Activated effector memory CD4-positive, alpha-beta T cell treated with anti-CD3 and anti-CD28 coated beads, Interleukin-2, amount 50 U/mL, for 16 hours (primary cell): ENCODE data around the gene ADCY3.
"Not testable (repeated sequence)": the region's sequence is repeated elsewhere in the genome, so short reads cannot be mapped to it uniquely, and the experiment has no call there.

Experiments
- DNase-seq: peaks from one replicate; pipeline ENCODE4 v3.0.0-alpha.2; 2020

The ADCY3 gene

GRCh38 chr2:24842081-24843050 is 77.7 kb downstream of the ADCY3 start:
- no peak for DNase-seq

DNA sequence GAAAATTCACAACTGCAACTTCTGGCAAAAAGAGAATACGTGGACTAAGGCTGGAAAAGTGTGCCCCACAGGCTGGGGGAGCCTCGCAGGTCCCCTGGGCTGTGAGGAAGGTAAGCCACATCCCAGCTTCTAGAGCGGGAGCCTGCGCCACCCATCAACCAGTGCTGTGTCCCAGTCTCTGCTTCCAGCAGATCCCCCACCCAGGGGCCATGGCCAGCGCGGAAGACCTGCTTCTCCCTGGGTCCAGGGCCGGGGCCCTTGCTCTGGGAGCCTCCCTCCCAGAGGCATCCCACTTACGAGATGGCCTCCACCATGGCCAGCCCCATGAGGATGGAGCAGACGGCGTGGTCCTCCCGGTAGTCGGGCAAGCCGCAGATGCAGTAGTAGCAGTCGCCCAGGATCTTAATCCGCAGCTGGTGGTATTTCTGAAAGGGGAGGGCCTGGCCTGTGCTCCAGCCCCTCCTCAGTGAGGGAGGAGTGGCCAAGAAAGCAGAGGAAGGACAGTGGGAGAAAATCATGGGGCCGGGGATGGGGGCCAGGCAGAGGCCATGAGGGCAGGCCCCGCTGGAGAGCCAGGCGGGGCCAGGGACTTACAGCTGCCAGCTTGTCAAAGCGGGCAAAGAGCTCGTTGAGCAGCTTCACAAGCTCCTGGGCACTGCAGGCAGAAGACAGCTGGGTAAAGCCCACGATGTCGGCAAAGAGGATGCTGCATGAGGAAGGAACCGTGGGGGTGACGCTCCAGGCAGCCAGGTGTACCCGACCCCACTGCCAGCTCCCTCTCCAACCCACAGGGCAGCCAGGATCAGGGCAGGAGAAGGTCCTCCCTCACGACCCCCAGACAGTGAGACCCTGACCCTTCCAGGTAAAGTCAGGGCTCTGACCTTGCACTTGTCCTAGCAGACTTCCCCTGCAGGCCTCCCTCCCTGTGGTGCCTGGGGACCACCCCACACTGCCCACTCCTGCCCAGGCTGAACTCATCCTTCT is 78.8 kb downstream of the ADCY3 start:
- no peak for DNase-seq

DNA sequence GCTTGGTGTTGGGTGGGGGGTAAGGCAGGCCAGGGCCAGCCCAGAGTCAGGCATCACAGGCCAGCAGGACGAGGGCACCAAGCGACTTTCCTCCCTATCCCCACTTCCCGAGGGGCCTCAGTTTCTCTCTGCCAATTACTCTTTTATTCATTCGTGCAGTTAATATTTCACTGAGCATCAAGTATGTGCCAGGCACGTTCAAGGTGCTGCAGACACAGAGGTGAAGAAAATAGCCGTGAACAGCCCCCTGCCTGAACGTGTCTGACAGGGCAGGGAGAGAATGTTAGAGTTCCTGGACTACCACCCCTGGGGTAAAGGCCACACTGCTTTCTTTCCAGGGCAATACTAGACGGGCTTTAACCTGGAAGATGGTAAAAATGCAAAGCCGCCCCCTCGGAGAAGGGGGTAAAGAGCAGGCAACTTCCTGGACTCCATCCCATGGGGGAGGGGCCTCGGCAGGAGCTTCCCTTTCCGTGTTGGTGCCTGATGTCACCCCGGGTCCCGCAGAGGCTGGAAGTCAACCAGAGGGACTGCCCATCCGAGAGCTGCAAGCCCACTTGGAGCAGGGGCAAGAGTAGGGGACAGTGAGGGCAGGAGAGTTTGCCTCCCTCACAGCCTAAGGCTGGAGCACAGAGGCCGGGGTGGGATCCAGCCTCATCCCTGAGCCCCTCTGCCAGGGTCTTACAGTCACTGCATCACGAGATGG is 79.7 kb downstream of the ADCY3 start:
- no peak for DNase-seq

- DNase-seq = no peak
Measured at GRCh38 chr2:24839729-24840128, 80.3 kb downstream of the ADCY3 start.

- DNase-seq = no peak
Measured at GRCh38 chr2:24838541-24838940, 81.5 kb downstream of the ADCY3 start.

DNA sequence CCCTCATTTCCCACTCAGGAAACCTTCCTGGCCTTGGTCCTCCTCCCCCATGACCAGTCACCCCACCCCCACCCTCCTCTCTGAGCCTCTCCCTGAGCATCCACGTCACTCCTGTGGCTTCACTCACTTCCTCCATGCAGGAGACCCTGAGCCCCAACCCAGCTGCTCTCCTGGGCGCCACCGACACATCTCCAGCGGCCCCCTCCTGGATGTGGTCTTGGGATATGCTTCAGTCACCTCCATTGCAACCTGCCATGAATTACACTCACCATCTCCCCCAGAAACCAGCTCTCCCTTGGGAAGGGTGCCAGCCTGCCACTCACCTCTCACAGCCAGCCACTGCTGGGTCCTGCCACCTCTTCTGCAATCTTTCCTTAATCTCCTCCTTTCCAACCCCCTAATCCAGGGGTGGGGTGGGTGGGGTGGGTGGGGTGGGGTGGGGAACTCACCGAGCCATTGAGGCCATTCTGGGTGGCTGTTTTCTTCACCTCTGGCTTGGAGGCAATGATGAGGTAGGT is 82.0 kb downstream of the ADCY3 start:
- no peak for DNase-seq

- no peak for DNase-seq
Measured at GRCh38 chr2:24836706-24837105, 83.3 kb downstream of the ADCY3 start.

DNA sequence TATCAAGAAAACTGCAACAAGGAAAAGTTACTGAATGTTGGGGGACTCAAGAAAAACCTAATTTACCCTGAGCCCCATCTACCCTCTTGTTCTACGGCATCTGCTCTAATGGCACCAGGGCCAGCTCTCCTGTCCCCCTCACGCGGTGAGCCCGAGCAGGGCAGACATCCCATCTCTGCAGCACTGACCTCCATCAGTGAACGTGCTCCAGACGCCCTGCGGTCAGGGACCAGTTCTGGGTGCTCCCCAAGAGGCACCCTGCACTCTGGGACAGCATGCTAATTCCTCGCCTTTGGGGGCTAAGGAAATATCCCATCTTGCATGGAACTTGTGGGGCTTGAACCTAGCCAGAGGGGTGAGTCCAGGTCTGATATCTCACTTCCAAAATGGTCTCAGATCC is 83.8 kb downstream of the ADCY3 start:
- DNase-seq = no peak

DNA sequence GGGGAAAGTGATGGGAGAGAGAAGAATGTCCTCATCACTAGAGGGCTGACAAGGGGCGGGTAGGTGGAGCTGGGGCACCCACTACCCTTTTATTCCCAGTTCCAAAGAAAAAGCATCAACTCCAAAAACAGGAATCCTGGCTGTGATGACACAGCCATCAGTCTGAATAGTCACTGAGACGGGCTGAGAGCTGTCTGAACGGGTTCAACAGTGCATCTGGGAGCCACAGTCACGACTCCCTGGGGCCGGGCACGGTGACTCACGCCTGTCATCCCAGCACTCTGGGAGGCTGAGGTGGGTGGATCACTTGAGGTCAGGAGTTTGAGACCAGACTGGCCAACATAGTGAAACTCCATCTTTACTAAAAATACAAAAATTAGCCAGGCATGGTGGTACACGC is 84.6 kb downstream of the ADCY3 start:
- DNase-seq = not testable (repeated sequence)

- DNase-seq = no peak
Measured at GRCh38 chr2:24834733-24835395, 85.2 kb downstream of the ADCY3 start.

GRCh38 chr2:24833821-24834732 is 86.0 kb downstream of the ADCY3 start:
- DNase-seq = no peak

DNA sequence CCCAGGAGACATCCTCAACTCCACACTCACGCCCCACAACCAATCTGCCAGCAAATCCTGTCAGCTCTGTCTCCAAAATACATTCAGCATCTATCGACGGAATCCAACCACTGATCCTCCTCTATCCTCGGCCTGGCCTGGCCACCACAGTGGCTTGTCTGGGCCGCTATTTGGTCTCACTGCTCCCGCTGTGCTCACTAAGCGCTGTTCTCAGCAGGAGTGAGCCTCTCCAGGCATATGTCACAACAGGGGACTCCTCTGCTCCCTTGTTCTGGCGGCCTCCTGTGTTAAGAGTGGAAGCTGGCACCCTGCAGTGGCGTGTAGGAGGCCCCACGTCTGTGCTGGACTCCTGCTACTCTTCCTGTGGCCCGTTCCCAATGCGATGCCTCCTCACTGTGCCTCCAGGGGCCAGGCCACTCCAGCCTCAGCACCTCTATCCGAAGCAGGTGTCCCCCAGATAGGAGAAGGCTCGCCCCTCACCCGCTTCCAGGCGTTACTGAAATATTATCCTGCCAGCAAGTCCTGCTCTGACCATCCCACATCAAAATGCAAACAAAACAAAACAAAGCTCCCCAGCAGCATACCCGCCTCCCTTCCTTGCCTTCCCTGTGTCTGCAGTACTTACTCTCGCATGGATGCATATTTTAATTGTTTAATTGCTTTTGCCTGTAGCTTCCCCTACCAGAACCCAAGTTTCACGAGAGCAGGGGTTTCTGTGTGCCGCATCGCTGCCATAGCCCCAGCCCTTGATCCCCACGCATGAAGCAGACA is 86.9 kb downstream of the ADCY3 start:
- DNase-seq = no peak

DNA sequence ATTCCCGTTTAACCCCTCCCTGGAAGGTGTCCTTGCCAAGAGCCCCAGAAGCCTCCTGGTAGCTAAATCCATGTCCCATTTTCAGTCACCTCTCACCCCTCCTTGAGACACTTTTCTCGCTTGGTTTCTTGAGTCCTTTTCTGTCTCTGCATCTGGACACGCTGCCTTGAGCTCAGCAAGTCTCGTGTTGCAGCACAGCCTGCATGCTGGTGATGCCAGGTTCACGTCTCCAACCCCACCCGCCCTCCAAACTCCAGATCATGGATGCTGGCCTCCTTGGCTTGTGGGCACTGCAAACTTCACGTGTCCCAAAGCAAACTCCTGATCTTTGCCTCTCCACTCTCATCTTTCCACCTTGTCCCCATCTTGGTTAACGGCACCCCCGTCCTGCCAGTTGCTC is 87.5 kb downstream of the ADCY3 start:
- DNase-seq = no peak

GRCh38 chr2:24832073-24832461 is 88.0 kb downstream of the ADCY3 start:
- DNase-seq = peak; percentile 56

- DNase-seq = peak; percentile 56
Measured at GRCh38 chr2:24831221-24832072, 88.6 kb downstream of the ADCY3 start.

DNA sequence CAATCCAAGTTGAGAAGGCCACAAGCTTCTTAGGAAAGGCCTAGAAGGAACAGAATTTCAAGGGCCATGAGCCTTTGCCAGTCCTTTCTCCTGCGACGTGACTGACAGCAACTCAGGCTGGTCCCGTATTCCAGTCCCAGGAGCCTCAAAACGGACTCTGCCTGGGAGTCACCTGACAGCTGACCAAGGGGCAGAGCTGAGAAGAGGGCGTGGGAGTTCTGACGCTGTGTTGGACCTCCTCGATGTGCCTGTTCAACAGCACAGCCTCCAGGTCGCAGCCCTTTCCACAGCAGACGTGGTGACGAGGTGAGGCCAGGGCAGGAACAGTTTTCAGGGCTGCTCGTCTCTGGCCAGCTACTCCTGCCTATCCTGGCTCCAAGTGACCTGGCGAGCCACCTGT is 89.3 kb downstream of the ADCY3 start:
- DNase-seq = peak; percentile 48

- DNase-seq = peak; percentile 28
Measured at GRCh38 chr2:24830351-24830750, 89.7 kb downstream of the ADCY3 start.

DNA sequence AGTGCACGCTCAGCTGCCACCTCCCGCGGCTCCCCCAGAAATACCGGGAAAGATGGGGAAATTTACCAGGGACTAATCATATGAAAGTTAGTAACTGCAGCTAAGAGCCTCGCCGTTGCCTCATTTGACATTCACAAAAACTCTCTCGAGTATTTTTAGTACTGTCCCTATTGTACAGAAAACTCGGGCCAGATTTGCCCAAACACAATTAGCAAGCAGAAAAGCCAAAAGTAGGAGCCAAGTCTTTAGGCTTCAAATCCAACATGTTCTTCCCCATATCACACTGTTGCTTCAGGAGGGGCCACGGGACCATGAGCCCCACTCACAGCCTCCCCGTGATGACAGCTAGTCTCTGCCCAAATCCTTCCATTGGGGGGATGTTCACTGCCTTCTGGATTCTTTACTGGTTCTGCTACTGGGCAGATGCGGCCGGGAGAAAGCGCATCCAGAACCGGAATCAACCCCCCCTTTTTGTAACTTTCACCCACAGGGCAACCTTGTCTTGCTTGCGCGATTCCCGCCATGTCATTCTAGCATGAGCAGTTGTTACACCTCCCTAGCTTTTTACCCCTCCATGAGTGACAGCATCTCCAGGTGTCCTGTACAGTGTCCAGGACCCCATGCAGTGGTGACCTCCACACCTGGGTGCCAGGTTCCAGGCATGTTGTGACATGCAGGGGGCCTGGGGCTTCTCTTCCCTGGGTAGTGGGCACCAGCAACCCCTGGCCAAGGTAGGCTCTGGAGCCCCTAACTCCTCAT is 91.6 kb downstream of the ADCY3 start:
- DNase-seq = no peak
